ENCODE data around the gene EVL.
A peak's percentile ranks its signal among the peaks of the same experiment; 100 is the strongest.
"Not testable (repeated sequence)": the region's sequence is repeated elsewhere in the genome, so short reads cannot be mapped to it uniquely, and the experiment has no call there.

The EVL gene, protein sequence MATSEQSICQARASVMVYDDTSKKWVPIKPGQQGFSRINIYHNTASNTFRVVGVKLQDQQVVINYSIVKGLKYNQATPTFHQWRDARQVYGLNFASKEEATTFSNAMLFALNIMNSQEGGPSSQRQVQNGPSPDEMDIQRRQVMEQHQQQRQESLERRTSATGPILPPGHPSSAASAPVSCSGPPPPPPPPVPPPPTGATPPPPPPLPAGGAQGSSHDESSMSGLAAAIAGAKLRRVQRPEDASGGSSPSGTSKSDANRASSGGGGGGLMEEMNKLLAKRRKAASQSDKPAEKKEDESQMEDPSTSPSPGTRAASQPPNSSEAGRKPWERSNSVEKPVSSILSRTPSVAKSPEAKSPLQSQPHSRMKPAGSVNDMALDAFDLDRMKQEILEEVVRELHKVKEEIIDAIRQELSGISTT

DNA sequence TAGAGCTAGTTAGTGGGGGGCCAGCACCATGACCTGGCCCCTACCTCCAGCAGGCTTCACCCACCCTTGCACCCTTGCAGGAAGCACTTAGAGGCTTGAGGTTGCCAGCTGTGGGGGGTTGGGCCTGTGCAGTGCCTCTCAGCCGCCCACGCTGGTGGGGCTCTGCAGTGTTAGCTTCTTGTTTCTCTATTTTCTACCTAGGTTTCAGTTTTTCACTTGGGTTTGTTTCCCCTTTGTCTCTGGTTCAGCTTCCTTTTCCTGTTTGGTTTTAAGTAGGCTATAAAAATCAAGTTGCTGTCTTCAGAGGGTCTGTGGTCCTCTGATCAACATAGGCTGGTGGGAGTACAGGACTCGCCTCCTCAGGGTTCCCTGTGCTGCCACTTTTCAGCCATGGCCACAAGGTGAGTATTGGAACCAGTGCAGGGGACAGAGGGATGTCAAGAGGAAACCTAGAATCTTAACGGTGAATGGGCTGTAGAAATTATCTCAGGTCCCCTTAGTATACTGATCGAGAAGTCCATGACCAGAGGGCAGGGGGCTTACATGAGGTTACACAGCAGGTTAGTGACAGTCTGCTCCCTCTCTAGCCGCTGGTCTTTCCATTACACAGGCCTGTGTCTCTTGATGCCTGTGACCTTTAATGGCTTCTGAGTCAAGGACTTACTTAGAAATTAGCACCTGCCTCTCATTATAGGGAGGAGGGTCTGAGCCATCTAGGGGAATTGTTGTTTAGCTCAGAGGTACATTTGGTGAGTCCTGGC lies at the start of gene EVL:
TSS of gene EVL (plus strand) at position 312 of the 761 bp plus-strand sequence. CDS start at position 391, 79 bp downstream.
- no peak for DNase-seq

DNA sequence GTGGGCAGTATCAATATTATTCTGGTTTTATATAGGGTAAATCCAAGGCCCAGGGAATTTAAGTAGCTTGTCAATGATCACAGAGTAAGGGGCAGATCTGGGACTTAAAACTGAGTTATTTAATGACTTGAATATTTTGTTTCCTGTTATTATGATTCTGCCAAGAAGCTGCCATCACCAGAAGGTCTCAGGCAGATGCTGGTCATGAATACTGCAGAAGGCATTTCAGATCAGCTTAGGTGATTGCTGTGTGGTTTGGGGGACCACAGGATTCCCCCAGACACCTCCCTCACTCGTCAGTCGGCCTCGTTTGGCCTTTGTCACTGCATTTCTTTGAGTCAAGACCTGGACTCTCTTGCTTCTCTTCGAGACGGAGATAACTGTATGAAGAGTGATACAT lies 47.7 kb upstream of the EVL start:
- no peak for DNase-seq

DNA sequence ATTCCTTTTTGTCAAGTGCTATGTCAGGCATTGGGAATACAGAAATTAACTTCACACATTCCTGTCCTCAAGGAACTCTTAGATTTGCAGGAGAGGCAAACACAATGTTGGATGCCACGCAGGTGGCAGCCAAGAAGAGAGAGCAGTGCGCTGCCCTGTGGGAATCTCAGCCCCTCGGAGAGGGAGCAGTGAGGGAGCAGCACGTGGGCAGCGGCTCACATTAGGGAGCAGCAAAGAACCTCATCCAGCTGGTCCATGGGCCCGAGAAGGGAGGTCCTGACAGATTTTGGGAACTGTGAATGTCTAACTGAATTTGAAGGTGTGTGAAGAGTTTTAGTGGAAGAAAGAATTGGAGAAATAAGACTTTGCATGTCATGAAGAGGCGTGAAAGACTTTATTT lies 47.2 kb upstream of the EVL start:
- DNase-seq, result no peak

DNA sequence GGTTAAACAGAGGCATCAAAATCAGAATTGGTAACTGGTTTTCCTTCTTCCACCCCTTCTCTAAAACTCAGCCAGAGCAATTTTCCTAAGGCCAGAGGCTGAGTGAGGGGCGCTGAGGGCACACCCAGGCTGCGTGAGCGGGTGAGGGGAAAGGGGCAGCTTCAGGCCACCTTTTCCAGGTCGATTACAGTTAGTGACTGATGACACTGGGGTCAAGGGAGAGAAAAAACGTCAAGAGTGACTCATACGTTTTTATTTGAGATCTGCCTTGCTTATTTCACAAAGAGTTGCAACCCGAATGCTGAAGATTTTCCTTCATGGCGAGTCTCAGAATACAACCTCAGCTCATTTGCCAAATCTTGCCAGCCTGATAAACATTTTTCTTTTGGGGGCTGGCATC lies 46.7 kb upstream of the EVL start:
- DNase-seq, result no peak

DNA sequence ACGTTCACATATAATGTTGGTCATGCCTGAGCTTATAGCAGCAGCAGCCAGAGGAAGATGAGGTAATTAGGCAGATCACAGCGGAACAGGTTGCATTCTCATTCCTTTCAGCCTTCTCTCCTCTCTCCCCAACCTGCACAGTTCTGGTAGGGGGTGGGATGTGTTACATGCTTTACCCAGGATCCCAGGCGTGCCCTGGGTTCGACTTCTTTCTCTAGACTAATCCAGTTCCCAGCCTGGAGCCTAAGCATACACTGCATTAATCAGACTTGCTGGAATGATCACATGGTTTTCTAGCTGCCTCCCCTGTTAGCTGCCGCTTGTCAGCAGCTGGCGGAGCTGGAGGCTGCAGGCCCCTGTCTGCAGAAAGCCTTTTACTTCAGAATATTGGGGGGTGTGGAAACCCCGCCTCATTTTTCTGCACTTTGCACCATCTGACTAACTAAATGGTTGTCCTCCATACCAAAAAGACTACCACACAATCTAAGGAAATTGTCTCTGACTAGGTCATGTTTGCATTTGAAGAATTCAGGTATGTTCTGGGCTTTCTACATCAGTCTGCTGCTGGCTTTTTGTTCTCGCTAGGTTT lies 46.0 kb upstream of the EVL start:
- no peak for DNase-seq

DNA sequence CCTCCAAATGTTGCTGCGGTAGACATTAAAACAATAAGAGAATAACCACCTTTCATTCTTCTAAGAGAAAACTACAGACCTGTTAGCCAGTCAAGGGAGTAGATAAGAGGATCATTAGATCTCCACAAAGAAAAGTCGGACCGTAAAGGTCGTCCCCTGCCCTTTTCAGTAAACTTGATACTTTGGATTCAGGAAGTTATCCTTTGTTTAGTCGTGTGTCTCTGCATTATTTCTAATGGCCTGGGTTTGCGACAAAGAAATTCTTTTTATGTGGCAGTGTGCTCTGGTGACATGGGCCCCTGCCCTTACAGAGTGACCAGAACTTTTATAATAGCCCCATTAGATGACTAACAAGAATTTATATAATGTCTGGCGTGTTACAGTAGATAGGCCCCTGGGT lies 44.6 kb upstream of the EVL start:
- no peak for DNase-seq

DNA sequence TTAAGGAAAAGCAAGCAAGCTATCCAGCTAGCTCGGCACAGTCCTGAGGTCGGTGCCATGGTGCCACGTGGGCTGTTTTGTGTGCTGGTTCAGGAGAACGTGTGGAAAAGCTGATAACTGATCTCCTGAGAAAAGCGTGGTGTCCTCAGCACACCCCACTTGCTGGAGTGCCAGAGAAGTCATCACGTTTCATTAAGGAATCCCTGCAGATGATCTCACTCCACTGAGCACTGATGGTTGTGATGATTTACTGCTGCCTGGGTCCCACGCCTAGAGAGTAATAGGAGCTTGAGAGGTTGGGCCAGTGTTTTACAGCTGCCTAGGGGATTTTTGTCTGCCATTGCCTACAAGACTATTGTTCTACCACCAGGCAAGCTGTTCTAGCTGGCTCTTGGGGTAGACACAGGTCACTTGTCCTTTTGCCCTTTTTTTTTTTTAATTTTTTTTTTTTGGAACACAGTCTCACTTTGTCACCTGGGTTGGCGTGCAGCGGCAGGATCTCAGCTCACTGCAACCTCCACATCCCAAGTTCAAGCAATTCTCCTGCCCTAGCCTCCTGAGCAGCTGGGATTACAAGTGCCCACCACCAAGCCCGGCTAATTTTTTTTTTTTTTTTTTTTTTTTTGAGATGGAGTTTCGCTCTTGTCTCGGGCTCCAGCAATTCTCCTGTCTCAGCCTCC lies 42.3 kb upstream of the EVL start:
- peak; percentile 0 for DNase-seq

DNA sequence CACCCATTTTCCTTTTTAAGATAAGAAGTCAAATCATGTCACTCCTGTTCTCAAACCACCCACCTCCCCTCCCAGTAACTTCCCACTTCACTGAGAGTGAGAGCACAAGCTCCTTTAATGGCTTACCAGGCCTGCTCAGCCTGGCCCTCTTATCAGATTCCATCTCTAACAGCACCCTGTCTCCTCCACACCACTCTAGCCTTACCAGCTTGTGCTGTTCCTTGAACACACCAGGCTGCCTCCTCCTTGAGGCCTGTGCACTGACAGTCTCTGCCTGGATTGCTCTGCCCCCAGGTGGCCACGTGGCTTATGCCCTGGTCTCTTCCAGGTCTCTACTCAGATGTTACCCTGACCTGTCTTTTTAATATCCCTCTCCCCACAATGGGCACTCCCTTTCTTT lies 40.1 kb upstream of the EVL start:
- DNase-seq, result no peak

DNA sequence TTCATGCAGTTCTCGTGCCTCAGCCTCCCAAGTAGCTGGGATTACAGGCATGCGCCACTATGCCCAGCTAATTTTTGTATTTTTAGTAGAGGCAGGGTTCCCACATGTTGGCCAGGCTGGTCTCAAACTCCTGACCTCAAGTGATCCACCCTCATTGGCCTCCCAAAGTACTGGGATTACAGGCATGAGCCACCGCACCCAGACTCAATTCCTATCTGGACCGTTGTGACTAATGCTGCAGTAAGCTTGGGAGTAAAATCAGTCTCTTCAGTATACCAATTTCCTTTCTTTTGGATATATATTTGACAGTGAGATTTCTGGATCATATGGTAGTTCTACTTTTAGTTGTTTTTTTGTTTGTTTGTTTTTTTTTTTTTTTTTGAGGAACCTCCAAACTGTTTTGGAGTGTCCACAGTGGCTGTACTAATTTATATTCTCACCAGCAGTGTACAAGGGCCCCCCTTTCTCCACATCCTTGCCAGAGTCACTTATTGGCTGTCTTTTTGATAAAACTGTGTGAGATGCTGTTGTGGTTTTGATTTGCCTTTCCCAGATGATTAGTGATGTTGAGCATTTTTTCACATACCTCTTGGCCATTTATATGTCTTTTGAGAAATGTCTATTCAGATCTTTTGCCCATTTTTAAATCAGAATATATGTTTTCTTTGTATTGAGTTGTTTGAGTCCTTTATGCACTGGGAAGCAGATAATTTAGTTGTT lies 37.3 kb upstream of the EVL start:
- DNase-seq, result no peak

DNA sequence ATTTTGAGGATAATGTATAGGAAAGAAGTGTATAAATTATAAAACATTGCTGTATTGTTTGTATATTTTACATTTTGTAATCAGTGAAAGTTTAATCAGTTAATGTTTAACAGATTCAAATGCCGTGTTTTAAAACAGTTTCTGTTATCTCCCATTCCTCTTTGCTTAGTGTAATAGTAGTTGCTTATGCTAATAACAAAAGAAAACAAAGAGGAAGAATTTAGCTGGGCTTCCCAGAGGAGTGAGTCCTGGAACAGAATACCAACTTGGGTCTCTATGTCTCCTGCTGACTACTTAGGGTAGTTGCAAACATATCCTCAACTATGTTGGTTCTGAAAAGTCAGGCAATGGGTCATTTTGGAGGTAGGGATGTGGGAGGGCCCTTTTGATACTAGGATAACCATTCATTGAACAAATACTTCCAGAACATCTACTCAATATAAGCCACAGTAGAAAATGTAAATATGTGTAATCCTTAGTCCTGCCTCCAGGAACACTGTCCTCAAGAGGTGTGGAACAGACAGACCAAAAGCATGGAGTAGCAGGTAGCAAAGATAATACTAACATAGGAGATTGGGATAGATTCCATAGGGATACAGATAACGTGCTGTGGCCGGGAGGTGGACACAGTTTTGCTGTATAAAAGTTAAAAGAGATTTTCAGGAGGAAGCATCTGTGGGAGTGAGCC lies 36.1 kb upstream of the EVL start:
- DNase-seq, result no peak

DNA sequence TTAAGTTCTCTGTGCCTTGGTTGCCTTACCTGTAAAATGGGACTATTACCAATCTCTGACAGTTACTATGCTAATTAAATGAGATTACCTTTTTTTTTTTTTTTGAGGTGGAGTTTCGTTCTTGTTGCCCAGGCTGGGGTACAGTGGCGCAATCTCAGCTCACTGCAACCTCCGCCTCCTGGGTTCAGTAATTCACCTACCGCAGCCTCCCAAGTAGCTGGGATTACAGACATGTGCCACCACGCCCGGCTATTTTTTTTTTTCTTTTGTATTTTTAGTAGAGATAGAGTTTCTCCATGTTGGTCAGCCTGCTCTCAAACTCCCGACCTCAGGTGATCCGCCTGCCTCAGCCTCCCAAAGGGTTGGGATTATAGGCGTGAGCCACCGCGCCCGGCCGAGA lies 35.2 kb upstream of the EVL start:
- not testable (repeated sequence) for DNase-seq

DNA sequence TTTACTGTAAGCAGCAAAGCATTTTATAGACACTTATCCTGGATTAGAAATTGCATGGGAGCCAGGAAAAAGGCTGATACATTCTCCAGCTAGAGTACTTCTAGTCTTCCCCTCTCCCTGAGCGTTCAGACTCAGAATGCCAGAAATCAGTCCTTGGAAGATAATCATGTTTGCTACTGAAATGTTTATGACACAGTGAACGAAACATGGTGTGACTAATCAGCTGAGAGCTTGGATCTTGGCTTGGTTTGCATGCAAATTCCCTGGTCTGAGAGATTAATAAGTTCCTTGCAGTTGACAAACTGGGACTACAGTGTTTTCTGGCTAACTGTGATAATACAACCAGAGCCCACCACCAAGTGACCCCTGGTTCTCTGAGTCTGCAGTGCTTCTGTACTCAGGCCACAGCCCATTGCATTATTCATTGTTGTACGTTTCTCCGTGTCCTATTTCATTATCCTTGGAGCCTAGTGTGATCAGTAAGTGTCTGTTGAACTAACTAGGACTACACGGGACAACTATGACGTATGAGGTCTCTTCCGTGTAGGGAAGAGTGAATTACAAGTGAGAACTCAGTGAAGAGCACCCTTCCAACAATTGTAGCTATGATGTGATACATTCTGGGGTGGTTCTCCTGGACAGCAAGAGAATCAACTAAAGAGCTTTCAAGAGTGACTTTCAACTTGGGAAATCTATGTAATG lies 34.6 kb upstream of the EVL start:
- no peak for DNase-seq

DNA sequence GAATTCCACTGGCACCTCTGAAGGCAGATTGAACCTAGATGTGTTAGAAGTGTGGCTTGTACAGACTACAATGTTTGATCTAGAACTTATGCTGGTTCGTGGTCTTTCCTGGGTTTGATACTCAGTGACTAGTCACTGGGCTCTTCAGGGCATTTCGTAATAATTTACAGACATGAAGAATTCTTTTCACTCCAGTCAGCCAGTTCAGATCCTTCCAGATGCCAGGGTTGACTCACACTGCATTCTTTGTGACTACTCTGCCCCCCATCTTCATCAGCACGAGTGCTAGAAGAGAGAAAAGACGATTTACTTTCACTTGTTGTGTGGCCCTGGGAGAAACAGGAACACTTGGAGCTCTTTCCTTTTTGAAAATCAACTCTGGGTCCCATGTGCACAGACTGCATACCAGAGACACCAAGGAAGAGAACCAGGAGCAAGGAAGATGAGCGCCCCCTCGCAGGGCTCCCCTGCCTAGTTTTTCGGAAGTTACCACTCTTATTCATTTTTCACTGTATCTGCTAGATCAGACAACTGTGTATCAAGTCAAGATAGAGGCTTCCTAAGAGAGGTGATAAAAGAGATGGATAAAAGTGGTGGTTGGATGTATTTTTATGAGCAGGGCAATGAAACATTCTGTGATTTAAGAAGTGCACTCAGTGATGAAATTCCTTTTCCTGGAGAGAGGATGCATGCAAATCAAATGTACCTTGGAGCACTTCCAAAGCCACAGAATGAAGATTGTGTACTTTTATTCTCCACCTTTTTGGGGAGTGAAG lies 33.5 kb upstream of the EVL start:
- DNase-seq, result no peak

DNA sequence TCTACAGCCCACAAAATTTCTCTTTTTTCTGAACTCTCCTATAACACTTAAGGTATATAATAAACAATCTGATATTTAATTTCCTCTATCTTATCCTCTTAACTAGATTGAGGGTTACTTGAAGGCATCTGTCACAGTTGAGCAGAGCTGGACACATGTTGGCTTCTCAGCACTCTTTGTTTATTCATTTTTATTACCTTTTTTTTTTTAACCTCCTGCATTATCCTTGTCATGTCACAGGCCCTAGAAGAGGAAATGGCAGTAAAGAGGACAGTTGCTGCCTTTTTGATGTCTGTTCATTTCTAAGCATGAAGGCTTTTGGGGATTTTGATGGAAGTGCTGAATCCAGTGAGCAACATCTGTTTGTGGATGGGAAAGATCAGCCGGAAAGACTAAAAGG lies 32.5 kb upstream of the EVL start:
- DNase-seq, result no peak

DNA sequence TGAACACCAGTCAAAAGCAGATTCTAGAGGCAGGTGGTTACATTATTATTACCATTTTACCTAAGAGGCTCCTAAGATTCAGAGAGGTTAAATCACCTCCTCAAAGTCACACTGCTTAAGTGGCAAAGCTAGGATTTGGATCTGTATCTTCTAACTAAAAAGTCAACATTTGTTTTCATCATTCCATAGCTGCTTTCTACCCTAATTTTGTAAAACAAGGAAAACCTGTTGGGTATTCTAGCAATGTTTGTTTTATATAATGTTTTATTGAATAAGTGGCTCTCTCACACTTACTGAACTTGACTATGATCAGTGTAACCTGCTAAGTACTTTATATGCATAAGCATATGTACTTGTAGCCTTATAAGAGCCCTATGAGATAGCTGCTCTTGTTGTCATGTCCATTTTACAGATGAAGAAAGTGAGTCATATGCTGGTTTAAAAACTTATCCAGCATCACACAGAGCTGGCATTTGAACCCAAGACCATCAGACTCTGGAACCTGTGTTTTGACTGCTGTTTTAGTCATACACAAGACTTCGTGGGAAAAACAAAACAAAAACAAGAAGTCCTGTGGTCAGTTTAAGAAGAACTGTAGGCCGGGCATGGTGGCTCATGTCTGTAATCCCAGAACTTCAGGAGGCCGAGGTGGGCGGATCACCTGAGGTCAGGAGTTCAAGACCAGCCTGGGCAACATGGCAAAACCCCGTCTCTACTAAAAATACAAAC lies 31.7 kb upstream of the EVL start:
- no peak for DNase-seq

DNA sequence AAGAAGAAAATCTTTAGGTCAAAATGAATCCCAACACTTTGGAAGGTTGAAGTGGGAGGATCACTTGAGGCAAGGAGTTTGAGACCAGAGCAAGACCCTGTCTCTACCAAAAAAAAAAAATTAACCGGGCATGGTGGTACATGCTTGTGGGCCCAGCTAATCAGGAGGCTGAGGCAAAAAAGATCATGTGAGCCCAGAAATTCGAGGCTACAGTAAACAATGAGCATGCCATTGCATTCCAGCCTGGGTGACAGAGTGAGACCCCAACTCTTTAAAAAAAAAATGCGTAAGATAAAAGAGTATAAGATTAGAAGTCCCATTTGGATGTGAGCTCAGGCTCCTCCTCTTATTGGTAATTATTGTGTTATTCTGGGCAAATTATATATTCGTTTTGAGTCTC lies 30.8 kb upstream of the EVL start:
- DNase-seq, result no peak

DNA sequence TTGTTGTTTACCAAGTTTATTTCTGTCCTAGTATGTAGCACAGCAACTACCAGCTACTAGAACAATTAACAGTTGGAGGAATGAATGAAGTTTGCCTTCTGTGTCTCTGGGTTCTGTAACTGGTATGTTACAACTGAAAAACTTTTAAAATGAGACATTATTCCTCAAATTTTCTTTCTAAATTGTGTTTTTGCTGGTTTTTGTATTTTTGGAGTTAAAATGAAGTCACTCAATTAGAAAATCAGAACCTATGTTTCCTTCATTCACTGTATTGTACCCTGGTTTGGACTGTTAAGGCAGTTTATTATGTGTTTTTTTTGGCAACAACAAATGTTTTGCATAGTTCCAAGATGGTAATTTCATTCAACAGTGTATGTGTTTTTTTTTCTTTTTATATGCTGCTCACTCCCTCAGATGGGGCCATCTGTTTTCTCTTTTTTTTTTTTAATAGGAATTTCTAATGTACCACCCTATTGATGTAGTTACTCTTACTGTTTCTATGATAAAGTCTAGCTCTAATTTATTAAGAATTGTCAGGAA lies 30.2 kb upstream of the EVL start:
- DNase-seq, result no peak

DNA sequence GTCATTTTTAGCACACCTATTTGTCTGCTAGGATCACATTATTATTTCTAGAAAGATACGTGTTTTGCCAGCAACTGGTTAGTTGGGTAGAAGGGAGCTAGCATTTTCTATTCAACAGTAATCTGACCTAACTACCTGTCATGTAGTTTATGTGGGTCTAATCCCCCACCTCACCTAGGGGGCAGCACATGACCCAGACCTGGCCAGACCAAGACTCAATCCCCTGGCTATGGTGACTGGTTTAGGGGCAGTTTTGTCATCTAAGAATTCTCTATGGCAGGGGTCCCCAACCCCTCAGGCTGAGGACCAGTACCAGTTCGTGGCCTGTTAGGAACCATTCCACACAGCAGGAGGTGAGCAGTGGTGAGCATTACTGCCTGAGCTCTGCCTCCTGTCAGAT lies 29.5 kb upstream of the EVL start:
- DNase-seq, result no peak

DNA sequence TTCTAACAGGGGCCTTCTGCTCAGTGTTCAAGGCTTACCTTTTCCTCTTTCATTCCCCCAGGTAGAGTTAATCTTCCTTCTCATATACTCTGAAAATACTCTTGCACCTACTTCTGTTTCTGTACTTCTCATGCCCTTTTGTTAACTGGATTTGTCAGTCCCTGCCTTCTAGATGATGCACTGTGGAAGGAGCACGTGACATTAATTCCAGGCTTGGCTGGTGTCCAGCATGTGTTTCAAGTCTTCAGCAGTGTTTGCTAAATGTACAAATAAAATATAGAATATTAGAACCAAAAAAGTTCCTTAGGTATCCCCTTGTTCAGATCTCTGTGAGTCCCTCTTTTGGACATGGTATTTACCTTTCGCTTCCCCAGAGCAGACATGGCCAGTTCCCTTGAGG lies 27.9 kb upstream of the EVL start:
- no peak for DNase-seq

DNA sequence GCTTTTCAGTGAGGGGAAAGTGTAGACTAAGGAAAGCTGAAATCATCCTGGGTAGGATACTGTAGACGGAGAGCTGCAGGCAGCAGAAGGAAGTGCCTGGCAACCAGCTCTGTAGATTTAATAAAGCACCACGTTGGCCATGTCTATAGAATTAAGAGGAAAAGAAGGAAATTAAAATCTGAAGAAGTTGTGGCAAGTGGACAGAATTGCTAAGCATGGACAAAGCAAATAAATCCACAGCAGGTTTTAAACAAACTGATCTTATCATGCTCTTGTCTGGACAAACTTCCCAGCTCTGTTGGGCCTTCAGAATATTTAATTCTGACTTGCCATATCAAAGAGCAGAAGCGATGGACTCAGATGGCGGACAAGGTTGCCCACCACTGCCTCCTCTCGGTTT lies 27.2 kb upstream of the EVL start:
- no peak for DNase-seq

All from DMS153 (cell line).